Nucleus accumbens (tissue), 56 donors: ENCODE measurements around the gene PDGFD.

Experiments
- DNase-seq, 56 donors: peaks; one replicate each; lab custom pipeline; 2025; lab: John Stamatoyannopoulos, UW

Gene PDGFD

GRCh38 chr11:104164028-104164520 lies at the start of gene PDGFD:
TSS of gene PDGFD (minus strand) at chr11:104164147.
- DNase-seq, result peak in 25 of 56 donors; percentile 2 to 44 (median 16)

DNA sequence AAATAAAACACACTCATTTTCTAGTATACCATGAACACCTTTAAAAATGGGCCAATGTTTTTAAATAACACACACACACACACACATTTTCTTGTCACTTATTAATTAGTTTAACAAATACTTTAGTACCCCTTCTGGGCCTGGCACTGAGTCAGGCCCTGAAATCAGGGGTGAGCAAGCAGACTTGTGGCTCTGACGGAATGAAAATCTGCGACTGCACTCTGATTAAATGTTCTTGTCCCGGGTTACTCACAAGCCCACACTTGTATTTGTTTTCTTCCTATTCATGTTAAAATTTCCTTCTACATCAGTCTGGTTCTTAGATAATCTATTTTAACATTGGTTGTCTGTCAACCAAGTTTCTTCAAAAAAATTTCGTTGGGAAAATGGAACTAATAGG lies 43.0 kb upstream of the PDGFD start:
- no peak for DNase-seq

DNA sequence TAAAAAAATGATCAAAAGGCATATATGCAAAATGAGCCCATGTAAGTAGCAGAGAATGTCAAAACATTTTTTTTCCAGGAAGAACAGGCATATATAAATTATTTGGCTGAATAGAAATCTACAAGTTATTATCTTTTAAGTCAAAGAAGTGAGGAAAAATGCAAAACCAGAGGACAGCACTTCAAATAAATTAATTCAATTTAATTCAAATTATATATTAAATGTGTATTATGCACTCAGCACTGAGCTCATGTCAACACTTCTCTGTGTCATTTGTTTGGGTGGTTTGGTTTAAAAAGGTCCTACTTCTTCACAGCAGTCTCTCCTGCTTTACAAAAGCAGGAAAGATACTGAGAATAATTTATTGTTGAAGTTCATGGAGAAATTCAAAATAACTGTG lies 41.9 kb upstream of the PDGFD start:
- DNase-seq, result no peak

- DNase-seq, result no peak
Observed at GRCh38 chr11:104200688-104201087, 36.7 kb upstream of the PDGFD start.

GRCh38 chr11:104199053-104199452 lies 35.1 kb upstream of the PDGFD start:
- DNase-seq, result no peak

GRCh38 chr11:104198576-104198975 lies 34.6 kb upstream of the PDGFD start:
- DNase-seq, result no peak

DNA sequence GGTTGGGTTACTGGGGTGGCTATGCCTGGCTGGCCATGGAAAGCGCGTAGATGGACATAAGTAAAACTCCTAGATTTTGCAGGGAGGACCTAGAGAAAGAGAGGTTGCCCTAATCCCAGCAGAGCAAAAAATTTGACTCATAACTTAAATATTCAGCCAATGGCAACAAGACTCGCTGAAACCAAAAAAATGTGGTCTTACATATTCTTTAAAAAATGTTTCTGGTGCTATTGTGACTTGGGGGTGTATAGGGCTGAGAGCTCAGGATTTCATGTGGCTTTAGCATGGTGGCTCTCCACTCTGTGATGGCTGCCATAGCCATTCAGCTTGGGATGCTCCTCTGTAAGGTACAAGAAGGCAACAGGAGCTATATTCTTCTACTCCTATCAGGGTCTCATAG lies 27.2 kb upstream of the PDGFD start:
- no peak for DNase-seq

DNA sequence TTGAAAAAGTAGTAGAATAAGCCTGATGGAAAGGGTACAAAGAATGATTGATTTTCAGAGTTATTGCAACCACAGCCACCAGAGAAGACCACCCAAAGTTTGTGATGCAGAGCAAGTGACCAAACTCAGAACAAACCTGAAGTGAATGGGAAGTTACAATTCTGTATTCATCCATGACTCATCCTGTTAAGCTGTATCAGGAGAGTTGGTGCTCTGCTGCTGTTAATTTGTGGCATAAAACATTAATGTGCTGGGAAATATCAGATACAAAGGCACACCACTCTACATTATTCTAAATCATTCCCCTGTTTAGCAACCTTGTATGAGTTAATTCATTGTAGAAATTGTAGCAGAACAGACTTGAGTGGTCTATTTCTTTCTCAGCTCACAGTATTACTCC lies 19.6 kb upstream of the PDGFD start:
- DNase-seq, result no peak

DNA sequence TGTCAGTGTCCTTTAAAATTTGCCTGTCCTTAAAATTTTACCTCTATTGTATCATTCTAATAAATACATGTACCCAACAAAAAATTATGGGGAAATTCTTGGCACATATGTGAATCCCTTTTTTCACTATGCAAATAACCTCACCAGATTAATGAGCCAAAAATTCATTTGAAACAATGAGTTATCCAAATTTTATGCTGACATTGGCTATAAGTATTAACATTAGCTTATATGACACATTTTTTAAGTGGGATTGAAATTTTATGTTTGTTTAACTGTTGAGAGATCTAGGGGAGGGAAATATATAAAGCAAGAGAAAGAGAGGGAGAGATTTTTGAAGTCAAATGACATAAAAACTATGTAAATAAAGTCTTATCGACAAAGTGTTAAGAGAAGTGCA lies 11.8 kb upstream of the PDGFD start:
- no peak for DNase-seq

GRCh38 chr11:104169091-104169490 lies 5.1 kb upstream of the PDGFD start:
- DNase-seq, result no peak

- DNase-seq, result no peak
Observed at GRCh38 chr11:104165014-104165413, 1.1 kb upstream of the PDGFD start.

GRCh38 chr11:104163100-104164027 lies 583 bp downstream of the PDGFD start:
- DNase-seq, result peak in 2 of 56 donors; percentile 1 to 4

DNA sequence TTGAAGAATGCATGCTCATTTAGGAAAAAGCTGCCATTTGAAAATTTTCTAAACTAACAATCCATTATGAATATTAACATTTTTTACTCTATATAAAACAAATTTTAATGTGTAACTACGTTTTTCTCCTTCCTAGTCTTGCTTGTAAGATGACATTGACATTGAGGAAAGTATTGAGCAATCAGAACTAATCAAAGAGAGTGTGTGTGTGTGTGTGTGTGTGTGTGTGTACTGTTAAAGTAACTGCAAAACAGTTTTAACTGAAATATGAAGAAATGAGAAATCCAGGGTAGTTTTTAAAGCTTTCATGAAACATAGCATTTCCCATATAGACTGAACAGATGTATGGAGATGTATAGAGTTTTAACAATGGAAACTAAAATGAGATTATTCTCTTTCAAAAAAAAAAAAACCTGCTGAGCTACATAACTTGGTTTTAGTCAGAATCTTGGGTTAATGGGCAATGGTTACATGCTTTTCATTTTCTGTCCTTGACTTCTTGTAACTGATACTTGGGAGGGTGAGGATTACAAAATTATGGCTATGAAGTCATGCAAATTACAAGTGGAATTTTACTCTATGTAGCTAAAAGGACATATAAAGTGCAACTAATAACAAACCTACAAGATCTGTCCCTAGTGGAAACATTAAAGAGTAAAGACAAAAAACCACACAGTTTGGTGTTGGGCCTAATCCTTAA lies 2.0 kb downstream of the PDGFD start:
- DNase-seq, result no peak

- DNase-seq, result no peak
Observed at GRCh38 chr11:104159356-104159755, 4.6 kb downstream of the PDGFD start.

DNA sequence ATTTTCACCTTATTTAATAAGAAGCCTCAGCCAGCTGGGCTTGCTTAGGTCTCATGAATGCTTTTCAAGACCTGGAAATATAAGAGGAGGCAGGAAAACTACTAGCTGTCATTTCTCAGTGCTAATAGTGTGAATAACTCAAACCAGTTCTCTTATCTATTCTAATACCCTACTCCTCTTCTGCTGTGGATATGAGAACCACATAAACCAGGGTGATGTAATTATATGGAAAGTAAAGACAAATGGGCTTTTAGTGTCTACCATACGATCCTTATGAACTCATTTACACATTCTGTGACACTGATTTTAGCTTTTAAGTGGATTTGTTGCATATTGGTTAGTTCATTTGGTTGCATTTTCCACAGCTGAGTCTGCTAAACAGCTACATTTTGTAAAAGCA lies 8.6 kb downstream of the PDGFD start:
- DNase-seq, result no peak

DNA sequence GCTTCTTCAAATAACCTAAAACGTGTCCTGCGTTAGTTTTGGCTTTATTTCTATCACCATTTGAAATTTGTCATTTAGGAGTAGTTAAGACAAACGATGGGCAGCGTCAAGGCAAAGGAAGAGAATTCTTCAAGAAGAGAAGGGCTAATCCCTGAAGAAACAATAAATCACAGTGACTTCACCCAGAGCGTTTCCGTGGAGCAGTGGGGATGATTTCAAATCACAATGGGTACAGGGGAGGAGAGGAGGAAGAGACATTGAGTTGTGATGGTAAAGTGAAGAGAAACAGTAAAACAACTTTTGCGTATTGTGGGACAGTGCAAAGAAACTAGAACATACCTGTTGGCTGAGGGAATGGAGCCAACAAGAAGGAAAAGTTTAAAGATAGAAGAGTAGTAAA lies 9.7 kb downstream of the PDGFD start:
- no peak for DNase-seq

- DNase-seq, result no peak
Observed at GRCh38 chr11:104152941-104153505, 10.9 kb downstream of the PDGFD start.

DNA sequence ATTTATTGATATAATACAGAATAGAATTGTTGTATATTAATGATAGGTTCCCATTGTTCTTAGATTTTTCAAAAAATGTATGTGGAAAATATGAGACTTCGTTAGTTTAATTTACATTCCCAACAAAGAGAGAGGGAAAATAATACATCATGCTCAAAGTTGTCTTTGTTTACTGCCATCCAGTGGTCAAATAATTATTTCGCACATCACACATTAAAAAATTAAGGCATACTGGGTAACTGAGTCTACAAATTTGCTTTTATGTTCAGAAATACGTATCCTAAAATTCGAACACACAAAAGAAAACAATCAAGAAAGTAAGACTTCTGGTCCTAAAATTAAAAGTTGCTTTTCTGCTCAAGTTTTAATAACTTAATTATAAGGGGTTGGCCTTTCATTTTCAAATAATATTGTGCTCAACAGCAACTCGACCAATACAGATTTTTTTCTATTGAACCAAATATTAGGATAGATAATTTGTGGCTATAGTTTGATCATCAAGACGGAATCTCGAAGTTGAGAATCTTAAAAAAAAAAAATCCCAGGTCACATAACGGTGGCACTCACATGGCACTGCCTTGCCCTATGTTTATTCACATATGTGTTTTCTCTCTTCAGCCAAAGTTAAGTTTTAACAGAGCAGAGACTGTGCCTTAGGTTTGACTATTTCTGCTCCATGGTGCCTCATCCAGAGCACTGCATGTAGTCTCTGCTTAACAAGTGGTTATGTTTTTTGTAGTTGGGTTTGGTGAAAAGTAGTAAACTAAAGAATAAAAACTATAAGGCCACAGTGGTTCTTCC lies 12.3 kb downstream of the PDGFD start:
- DNase-seq, result no peak

GRCh38 chr11:104148706-104149105 lies 15.2 kb downstream of the PDGFD start:
- DNase-seq, result no peak

- no peak for DNase-seq
Observed at GRCh38 chr11:104148074-104148473, 15.9 kb downstream of the PDGFD start.
